ENCODE measurements around the gene AK9.

The AK9 gene

GRCh38 chr6:109508166-109508860 is 182.7 kb downstream of the AK9 start:
- DNase-seq: no peak

- DNase-seq: no peak
Measured at GRCh38 chr6:109507490-109508072, 183.4 kb downstream of the AK9 start.

GRCh38 chr6:109506841-109507240 is 184.2 kb downstream of the AK9 start:
- no peak for DNase-seq

- DNase-seq: no peak
Measured at GRCh38 chr6:109506314-109506713, 184.7 kb downstream of the AK9 start.

- DNase-seq: no peak
Measured at GRCh38 chr6:109503327-109504224, 187.4 kb downstream of the AK9 start.

GRCh38 chr6:109498936-109499335 is 192.1 kb downstream of the AK9 start:
- DNase-seq: no peak

GRCh38 chr6:109498052-109498451 is 192.9 kb downstream of the AK9 start:
- DNase-seq: no peak

- DNase-seq: no peak
Measured at GRCh38 chr6:109496036-109496772, 194.8 kb downstream of the AK9 start.

- DNase-seq: no peak
Measured at GRCh38 chr6:109493865-109494264, 197.1 kb downstream of the AK9 start.

- DNase-seq: no peak
Measured at GRCh38 chr6:109491207-109491938, 199.6 kb downstream of the AK9 start.

- DNase-seq: no peak
Measured at GRCh38 chr6:109490713-109491112, 200.3 kb downstream of the AK9 start.

- DNase-seq: no peak
Measured at GRCh38 chr6:109488001-109488400, 203.0 kb downstream of the AK9 start.

- no peak for DNase-seq
Measured at GRCh38 chr6:109486068-109486467, 204.9 kb downstream of the AK9 start.

GRCh38 chr6:109485266-109485935 is 205.6 kb downstream of the AK9 start:
- DNase-seq: no peak

- no peak for DNase-seq
Measured at GRCh38 chr6:109484122-109484521, 206.9 kb downstream of the AK9 start.

GRCh38 chr6:109483735-109484057 is 207.3 kb downstream of the AK9 start:
- no peak for DNase-seq

GRCh38 chr6:109482905-109483734 is 207.9 kb downstream of the AK9 start, which contains the start of gene ZBTB24:
Gene ZBTB24 (minus strand): TSS chr6:109483219. CDS start chr6:109482026, 1,193 bp downstream.
- peak; percentile 95 for DNase-seq

GRCh38 chr6:109480993-109481480 is 210.0 kb downstream of the AK9 start:
- no peak for DNase-seq

GRCh38 chr6:109478841-109479624 is 212.0 kb downstream of the AK9 start:
- no peak for DNase-seq

Measured in NCI-H1105 (cell line).